ENCODE results near the gene IDH3A. TPM values are rescaled to one million over a fixed set of nuclear protein-coding genes. Genes with fewer than 3 reads are reported as not detected.
A peak's percentile ranks its signal among the peaks of the same experiment; 100 is the strongest.

The IDH3A gene
- total RNA-seq, 1 experiment from 2014 or later: 111 TPM

- Mint-ChIP-seq H3K27me3 (ENCODE audit: unreplicated experiment) (no peaks in the 10 kb centered on the region), H3K27ac (ENCODE audit: unreplicated experiment) (peak overlapping the region; percentile 66)
- CTCF ChIA-PET: interaction anchor here (0.6 to 1.4 kb wide), 4 partner anchors 31 to 63 kb away, joined by 3 to 4 read pairs (median 4); partner anchors contain the start of gene IDH3A
Measured at GRCh38 chr15:78209646-78210348, 60.6 kb downstream of the IDH3A start.

GRCh38 chr15:78210349-78210717, 61.2 kb downstream of the IDH3A start:
- H3K36me3 Mint-ChIP-seq (ENCODE audit: insufficient read depth, unreplicated experiment): peaks cover 8% of the 10 kb centered on the region
- no peak overlapping the region for H3K4me3 Mint-ChIP-seq (ENCODE audit: low read depth, unreplicated experiment)
- CTCF ChIA-PET: interaction anchor here (0.6 to 1.4 kb wide), 3 partner anchors 32 to 63 kb away, joined by 3 to 4 read pairs (median 4); partner anchors contain the start of gene IDH3A
- no TSS peak for BruUV-seq (replicated peaks)
- no peaks in the 10 kb centered on the region for H3K9me3 Mint-ChIP-seq (ENCODE audit: low read depth, unreplicated experiment)
- no peaks in the 10 kb centered on the region for H3K27me3 Mint-ChIP-seq (ENCODE audit: unreplicated experiment)
- no peak for DNase-seq
- TF ChIP-seq CTCF (IDR thresholded peaks at IDR 0.05; ENCODE audit: unreplicated experiment): no peak
- peak overlapping the region; percentile 66 for H3K27ac Mint-ChIP-seq (ENCODE audit: unreplicated experiment)
- intact Hi-C loops (cut with micrococcal nuclease; ENCODE audit: unreplicated experiment): no loop called here
- H3K4me1 Mint-ChIP-seq (ENCODE audit: low read depth, unreplicated experiment): peaks cover 62% of the 10 kb centered on the region

More at GRCh38 chr15:78209646-78210348, 60.6 kb downstream of the IDH3A start:
- BruUV-seq (replicated peaks): TSS peak; percentile 70
- peak; percentile 82 for DNase-seq
- intact Hi-C loops (cut with micrococcal nuclease; ENCODE audit: unreplicated experiment): no loop called here
- H3K9me3 Mint-ChIP-seq (ENCODE audit: low read depth, unreplicated experiment): no peaks in the 10 kb centered on the region
- peaks cover 57% of the 10 kb centered on the region for H3K4me1 Mint-ChIP-seq (ENCODE audit: low read depth, unreplicated experiment)
- no peak overlapping the region for H3K4me3 Mint-ChIP-seq (ENCODE audit: low read depth, unreplicated experiment)
- peaks cover 8% of the 10 kb centered on the region for H3K36me3 Mint-ChIP-seq (ENCODE audit: insufficient read depth, unreplicated experiment)
- no peak for TF ChIP-seq CTCF (IDR thresholded peaks at IDR 0.05; ENCODE audit: unreplicated experiment)

- Mint-ChIP-seq H3K4me1 (ENCODE audit: low read depth, unreplicated experiment) (peaks cover 73% of the 10 kb centered on the region), H3K27me3 (ENCODE audit: unreplicated experiment) (no peaks in the 10 kb centered on the region), H3K4me3 (ENCODE audit: low read depth, unreplicated experiment) (no peak overlapping the region), H3K27ac (ENCODE audit: unreplicated experiment) (peak overlapping the region; percentile 66), H3K9me3 (ENCODE audit: low read depth, unreplicated experiment) (no peaks in the 10 kb centered on the region), H3K36me3 (ENCODE audit: insufficient read depth, unreplicated experiment) (peaks cover 8% of the 10 kb centered on the region)
- TF ChIP-seq CTCF (IDR thresholded peaks at IDR 0.05; ENCODE audit: unreplicated experiment): no peak
- CTCF ChIA-PET: interaction anchor here (0.5 to 1.4 kb wide), 2 partner anchors 21 to 103 kb away, joined by 4 read pairs; no protein-coding TSS in a partner anchor
- intact Hi-C loops (cut with micrococcal nuclease; ENCODE audit: unreplicated experiment): no loop called here
- BruUV-seq (replicated peaks): no TSS peak
- no peak for DNase-seq
Measured at GRCh38 chr15:78211189-78211921, 62.2 kb downstream of the IDH3A start.

GRCh38 chr15:78212008-78212407, 62.8 kb downstream of the IDH3A start:
- Mint-ChIP-seq H3K4me3 (ENCODE audit: low read depth, unreplicated experiment) (no peak overlapping the region), H3K27me3 (ENCODE audit: unreplicated experiment) (no peaks in the 10 kb centered on the region), H3K27ac (ENCODE audit: unreplicated experiment) (peak overlapping the region; percentile 33), H3K36me3 (ENCODE audit: insufficient read depth, unreplicated experiment) (peaks cover 12% of the 10 kb centered on the region), H3K4me1 (ENCODE audit: low read depth, unreplicated experiment) (peaks cover 79% of the 10 kb centered on the region), H3K9me3 (ENCODE audit: low read depth, unreplicated experiment) (no peaks in the 10 kb centered on the region)
- CTCF ChIA-PET: interaction anchor here (0.5 to 1.4 kb wide), 4 partner anchors 9 to 104 kb away, joined by 3 to 5 read pairs (median 4); no protein-coding TSS in a partner anchor
- no TSS peak for BruUV-seq (replicated peaks)
- intact Hi-C loops (cut with micrococcal nuclease; ENCODE audit: unreplicated experiment): no loop called here
- no peak for DNase-seq
- TF ChIP-seq CTCF (IDR thresholded peaks at IDR 0.05; ENCODE audit: unreplicated experiment): no peak

All from Calu3 (cell line).